HG03039 (cell line): ENCODE results near the gene CNIH2.
"Not testable (repeated sequence)": the region's sequence is repeated elsewhere in the genome, so short reads cannot be mapped to it uniquely, and the experiment has no call there.

Source experiments
- ATAC-seq: cut with Tn5 transposase; IDR thresholded peaks from one replicate; pipeline ENCODE4 v1.9.1; 2021; ENCODE audit warnings: mild to moderate bottlenecking, moderate library complexity; ENCODE audit not compliant: unreplicated experiment

Gene CNIH2

DNA sequence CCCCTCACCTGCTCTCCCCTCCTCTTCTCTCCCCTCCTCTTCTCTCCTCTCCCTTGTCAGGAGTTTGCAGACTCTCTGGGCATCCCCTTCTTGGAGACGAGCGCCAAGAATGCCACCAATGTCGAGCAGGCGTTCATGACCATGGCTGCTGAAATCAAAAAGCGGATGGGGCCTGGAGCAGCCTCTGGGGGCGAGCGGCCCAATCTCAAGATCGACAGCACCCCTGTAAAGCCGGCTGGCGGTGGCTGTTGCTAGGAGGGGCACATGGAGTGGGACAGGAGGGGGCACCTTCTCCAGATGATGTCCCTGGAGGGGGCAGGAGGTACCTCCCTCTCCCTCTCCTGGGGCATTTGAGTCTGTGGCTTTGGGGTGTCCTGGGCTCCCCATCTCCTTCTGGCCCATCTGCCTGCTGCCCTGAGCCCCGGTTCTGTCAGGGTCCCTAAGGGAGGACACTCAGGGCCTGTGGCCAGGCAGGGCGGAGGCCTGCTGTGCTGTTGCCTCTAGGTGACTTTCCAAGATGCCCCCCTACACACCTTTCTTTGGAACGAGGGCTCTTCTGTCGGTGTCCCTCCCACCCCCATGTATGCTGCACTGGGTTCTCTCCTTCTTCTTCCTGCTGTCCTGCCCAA, 1.9 kb upstream of the CNIH2 start:
- no peak for ATAC-seq

DNA sequence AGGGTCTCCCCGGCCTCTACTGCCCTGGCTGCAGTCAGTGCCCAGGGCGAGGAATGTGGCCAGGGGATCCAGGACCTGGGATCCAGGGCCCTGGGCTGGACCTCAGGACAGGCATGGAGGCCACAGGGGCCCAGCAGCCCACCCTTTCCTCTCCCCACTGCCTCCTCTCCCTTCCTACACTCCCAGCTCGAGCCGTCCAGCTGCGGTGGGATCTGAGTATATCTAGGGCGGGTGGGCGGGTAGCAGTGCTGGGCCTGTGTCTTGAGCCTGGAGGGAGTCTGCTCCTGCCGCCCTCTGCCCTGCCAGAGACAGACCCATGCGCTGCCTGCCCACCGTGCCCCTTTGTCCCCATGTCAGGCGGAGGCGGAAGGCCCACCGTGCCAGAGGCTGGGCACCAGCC, 1.4 kb upstream of the CNIH2 start:
- ATAC-seq, result not testable (repeated sequence)

DNA sequence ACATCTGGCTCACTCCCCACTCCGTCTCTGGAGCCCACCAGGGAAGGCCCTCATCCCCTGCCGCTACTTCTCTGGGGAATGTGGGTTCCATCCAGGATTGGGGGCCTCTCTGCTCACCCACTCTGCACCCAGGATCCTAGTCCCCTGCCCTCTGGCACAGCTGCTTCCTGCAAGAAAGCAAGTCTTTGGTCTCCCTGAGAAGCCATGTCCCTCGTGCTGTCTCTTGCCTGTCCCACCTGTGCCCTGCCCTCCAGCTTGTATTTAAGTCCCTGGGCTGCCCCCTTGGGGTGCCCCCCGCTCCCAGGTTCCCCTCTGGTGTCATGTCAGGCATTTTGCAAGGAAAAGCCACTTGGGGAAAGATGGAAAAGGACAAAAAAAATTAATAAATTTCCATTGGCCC, 911 bp upstream of the CNIH2 start:
- ATAC-seq, result not testable (repeated sequence)

DNA sequence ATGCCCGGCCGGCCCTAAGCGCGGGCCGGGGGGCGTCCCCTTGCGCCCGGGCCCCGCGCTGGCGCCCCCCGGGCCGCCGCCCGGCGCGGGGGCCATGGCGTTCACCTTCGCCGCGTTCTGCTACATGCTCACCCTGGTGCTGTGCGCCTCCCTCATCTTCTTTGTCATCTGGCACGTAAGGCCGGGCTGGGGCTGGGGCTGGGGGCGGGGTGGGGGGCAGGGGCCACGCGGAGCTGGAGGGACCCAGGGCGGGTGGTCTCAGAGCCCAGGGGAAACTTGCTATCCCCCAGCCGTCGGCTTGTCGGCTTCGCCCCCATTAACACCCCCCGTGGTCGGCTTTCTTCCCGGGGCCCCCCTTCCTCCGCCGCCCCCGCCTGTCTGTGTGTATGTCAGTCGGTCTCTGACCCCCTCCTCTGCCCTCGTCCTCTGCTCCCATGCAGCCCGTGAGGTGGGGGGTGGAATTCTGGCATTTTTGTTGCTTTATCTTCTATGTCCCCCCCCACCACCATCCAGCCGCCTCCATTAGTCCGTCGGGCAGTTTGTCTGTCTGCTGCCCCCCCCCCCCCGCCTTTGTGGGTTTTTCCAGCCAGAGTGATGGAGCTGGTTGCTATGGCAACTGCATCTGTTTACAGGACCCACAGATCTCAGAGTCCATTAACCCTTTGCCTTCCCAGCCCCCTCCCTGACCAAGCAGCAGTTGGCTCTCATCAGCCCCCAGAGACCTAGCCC, 552 bp downstream of the CNIH2 start:
- ATAC-seq, result no peak

DNA sequence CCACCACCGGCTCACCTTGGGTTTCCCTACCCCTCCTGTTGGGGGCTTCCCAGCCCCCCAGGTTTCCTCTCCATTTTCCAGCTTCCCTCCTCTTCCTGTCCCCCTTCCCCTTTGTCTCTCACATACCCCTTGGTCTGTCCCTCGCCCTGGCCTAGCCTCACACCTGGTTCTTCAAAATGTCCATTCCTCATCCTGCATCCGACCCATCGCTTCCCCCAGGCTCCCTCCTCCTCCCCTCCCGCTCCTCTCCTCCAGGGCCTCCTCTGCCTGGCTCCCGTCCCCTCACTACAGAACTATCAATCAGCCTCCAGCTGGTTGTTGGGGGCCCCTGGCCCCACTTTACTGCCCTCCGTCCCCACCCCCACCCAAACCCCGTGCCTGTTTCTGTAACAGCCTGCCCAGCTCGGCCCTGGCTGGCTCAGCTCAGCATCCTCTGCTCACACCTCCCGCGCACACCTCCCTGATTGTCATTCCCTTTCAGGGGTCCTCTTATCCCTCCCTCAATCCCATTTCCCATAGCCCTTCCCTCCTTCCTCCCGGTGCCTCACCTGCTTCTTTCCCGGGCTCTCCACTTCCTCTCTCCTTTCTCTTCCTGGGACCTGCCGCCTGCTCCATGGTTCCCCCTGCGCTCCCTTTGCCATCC, 1.2 kb downstream of the CNIH2 start:
- ATAC-seq, result no peak

DNA sequence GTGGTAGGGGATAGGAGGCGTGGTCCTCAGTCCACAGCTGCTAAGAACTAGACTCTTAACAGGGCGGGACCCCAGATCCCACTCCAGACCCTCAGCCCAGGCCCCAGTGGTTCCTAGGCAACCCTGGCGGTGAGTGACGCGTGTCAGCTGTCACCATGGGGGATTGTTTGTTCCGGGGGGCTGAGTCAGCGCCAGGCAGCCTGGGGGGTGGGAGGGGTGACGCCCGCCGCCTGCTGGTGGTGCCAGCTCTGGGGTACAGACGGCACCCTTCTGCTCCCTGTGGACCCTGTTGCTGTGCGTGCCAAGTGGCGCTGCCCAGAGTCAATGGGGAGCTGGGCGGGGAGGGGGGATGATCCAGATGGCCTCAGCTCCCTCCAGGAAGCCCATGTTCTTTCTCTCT, 2.5 kb downstream of the CNIH2 start:
- no peak for ATAC-seq

DNA sequence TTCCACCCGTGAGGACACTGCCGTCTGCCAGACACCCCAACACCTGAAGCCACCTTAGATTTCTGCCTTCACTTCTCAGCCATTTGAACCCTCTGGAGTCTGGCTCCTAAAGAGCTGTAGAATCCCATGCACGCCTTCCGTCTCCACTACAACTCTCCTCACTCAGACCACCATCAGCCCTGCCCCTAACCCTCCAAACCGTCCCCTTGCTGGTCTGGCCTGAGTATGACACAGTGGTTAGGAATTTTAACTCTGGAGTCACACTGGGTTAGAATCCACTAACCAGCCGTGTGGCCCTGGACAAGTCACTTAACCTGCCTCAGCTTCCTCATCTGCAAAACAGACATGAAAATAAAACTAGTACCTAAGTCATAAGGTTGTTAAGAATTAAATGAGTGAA, 3.0 kb downstream of the CNIH2 start:
- no peak for ATAC-seq

DNA sequence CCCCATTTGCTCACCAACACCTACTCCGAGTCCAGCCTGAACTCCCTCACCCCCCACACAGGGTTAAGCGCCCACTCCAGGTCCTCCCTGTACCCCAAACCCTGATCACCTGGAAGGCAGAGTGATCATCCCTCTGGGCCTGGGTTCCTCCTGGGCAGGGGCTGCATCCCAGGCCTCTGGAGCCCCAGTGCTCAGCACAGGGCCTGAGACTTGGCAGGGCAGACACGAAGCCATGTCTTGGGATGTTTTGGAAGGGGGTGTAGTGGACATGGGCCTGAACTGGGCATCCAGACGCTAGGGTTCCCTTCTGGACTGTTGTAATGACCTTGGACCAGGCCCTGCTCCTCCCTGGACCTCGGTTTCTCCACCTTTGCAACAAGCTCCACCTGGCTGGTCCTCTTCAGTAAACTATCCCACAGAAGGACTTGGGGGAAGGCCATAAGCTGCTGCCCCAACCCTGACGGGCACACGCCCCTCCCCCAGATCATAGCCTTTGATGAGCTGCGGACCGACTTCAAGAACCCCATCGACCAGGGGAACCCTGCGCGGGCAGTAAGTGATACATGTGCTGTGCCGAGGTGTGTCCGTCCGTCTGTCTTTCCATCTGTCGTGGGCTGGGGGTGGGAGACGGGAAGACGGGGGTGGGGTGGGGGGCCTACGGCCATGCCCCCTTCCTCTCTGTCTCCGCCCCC, 3.9 kb downstream of the CNIH2 start:
- ATAC-seq, result no peak

DNA sequence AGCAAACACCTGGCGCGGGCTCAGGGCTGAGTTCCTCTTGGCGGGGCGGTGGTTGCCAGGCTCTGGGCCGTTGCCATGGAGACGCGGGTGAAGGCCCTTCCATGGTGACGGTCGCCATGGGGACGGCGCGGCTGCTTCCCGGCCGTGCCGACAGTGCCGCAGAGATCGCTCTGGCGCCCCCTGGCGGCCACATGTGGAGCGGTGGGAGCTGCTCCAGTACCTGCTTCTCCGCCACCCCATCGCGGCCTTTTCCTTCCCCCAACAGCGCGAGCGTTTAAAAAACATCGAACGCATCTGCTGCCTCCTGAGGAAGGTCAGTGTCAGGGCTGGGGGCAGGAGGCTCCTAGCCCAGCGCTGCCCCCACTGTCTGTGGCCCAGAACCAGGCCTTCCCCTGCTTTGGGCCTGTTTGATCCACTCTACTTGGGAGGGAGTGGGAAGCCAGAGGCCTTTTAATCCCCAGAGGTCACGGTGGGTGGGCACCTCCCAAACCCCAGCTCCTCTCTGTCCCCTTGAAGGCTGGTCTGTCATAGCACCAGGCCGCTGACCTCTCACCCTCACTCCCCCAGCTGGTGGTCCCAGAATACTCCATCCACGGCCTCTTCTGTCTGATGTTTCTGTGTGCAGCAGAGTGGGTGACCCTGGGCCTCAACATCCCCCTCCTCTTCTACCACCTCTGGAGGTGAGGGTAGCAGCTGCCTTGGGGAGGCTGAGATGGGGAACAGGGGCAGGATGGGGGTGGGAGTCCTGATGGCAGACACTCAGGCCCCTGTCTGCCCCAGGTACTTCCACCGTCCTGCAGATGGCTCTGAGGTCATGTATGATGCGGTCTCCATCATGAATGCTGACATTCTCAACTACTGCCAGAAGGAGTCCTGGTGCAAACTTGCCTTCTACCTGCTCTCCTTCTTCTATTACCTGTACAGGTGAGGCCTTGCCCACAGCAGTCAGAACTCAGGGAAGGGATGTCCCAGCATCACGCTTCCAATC, 4.8 kb downstream of the CNIH2 start:
- peak; percentile 55 for ATAC-seq

DNA sequence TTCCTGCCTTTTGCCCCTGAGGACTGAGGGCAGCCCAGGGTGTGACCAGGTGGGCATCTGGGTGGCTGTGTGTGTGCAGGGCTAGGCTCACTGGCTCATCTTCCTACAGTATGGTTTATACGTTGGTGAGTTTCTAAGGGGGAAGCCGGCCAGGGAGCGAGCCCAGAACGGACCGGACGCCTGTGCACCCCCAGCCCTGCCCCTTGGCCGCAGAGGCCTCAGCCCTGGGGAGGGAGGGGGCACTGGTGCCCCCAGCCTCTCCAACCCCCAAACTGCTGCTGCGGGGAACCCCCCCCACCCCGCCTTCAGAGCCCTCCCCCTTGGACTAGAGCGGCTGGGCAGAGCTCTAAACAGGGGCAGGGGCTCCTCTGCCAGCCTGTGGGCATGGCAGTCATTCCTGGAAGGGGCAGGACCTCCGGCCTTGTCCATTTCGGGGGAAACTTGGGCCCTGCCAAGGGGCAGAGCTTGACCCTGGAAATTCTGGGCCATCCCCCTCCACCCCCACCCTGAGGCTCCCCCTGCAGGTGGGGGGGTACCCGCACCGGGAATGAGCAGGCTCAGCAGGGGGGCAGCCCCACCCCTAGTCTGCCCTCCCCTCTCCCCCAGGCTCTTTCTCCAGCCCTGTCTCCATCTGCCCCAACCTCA, 5.6 kb downstream of the CNIH2 start:
- ATAC-seq, result no peak

DNA sequence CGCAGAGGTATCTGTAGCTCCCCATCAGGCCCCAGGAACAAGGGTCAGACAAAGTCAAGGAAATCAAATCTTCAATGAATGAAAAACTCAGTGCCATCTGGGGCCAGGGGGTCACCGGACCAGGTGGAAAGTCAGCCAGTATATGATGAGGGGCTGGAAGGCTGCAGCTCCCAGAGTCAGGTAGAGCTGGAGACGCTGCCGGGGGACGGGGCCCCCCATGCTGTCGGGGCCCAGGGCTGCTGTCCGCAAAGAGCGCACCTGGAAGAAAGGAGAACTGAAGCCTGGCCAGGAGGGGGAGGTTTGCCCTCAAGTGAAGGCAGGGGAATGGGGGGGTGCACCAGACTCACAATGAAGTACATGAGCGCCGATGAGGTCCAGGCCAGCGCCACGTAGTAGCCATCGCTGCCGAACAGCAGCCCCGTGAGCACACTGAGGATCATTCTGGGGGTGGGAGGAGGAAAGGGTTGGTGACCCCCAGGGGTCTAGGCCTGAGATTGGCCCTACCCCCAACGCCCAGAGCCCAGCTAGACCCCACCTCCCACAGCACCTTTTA, 6.6 kb downstream of the CNIH2 start:
- no peak for ATAC-seq

DNA sequence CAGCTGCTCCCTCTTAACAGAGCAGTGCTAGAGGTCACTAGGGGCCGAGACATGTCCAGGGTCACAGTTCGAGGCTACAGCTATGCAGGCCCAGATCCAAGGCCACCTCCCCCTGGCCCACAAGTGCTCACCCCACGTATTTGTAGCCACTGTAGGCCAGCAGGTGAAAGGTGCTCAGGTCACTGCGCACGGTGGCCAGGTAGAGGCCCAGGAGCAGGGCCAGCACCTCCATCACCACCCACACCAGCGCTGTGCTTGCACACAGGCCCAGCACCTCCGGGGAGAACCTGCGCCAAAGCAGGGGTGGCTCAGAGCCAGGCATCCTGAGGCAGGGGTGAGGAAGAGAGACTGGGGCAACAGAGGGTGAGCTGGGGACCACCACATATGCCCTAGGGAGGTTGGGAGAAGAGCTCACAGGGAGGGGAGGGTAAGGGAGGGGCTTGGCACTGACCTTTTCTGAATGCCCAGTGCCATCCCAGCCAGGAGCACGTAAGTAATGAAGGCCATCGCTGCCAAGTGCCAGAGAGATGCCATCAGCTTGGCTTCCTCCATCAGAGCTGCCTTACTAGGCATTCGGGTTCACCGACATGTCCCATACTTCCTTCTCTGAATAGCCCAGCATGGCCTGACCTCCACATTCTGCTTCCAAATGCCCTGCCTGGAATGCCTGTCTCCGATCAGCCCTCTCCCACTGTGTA, 7.4 kb downstream of the CNIH2 start:
- ATAC-seq, result no peak

DNA sequence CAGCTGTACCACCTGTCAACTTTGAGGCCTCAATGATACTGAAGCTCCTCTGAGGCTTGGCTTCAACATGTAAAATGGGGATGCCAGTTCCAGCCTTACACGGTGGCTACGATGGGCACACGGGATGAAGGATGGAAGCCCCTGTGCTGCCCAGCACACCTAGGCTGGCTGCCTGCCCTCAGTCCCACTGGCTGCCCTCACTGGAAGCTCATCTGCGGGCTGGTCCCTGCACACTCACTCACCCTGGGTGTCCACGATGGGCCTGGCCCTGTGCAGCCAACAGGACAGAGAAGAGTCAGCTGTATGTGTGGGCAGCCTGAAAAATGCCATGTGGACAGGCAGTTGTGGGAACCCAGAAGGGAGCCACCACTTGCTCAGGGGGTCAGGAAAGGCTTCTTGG, 8.7 kb downstream of the CNIH2 start:
- ATAC-seq, result no peak

DNA sequence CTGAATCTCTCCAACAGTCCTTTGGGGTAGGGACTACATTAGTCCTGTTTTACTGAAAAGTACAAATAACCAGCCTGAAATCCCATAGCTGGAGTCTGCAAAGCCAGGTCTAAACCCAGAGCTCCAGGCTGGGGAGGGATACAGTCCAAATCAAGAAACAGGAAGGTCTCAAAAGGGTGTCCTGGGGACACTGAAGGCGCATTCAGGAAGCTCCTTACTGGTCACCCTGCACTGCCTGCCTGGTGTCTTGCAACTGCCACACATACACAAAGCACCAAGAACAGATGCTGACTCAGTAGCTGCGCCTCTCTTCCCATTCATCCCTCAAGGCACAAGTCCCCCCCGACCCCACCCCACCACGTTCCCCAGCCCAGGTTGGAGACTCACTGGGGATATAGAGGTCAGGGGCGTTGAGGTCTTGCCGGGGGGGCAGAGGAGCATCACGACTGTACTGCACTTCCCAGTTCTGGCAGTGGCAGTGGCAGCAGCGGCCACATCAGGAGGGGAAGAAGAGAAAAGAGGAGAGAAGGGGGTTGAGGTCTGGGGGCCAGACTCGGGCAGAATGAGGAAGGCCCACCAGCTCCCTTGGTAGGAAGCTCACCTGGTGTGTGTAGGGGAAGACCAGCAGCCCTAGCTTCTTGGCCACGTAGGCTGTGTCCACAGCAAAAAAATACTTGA, 9.4 kb downstream of the CNIH2 start:
- ATAC-seq, result no peak

DNA sequence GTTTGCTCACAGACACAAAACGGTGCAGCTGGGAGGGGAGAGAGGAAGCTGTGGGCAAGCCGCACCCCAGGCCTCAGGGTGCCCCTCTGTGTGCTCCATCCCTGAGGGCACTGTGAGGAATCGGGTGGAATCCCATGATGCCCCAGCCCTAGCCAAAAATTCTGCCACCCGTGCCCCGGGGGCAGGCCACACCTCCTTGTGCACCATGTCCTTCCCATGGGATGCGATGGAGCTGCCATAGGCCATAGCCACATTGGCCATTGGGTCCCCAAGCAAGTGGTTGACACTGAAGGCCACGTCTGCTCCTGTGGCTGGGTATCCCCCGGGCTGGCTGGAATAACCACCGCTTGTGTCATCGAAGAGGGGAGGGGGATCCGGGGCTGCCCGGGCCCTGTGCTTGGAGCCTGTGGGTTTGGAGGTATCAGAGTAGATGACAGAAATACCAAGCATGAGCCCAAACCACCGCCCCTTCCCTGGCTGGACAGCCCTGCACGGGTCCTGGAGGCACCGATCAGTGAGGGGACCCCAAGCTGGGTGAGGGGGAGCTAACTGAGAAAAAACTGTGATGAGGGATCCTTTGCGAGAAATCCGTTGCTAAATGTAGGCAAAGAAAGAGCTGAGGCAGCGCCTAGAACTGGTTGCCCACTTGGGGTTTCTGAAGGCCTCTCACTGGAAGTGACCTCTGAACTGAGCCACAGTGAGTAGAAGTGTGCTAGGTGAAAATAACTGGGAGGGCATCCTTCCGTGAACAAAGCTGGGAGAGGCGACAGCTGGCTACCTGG, 10.1 kb downstream of the CNIH2 start:
- no peak for ATAC-seq

DNA sequence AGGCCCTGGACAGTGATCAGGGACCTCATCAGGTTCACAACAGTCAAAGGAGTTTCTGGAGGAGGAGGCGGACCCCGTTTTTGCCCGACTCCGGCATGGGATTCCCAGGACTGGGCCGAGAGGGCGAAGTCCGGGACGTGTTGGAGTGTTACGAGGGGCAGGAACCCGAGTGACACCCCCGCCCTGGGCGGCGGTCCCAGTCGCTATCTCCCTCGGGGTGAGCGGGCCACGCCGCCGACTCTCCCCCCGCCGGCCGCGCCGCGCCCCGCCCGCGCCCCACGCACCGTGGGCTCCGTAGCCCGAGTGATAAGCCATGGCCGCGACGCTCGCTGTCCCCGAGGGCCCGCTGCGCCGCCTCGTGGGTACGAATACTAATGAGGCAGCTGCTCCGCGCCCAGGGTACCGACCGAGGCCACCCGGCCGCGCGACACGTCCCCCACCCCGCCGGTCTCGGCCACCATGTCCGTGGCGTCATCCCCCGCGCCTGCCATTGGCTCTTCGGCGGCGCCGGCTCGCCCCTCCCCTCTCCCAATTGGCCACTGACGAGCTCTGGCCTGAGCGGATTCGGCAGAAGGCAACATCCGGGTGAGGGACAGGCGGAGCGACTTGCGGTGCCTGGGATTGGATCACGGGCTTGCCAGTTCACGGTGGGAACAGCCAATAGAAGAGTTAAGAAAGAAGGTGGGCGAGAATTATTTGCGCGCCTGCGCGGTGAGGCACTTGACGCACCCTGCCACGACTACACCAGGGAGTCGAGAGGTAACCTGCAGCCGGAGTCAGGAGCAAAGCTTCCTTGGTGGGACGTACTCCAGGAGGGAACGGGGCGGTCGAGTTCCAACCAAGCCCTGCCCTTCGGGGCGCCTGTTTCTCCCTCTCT, 10.9 kb downstream of the CNIH2 start, which contains the start of gene YIF1A:
Gene YIF1A, minus strand, starts transcription at position 473 of the 877 bp plus-strand sequence. Its CDS starts 158 bp downstream, at position 315.
- ATAC-seq, result peak; percentile 82
